ENCODE measurements around the gene PWWP2A. TPM values are rescaled to one million over a fixed set of nuclear protein-coding genes. Genes with fewer than 3 reads are reported as not detected.
A peak's percentile ranks its signal among the peaks of the same experiment; 100 is the strongest.

Gene PWWP2A
- total and polyA plus RNA-seq, 2 of the 4 experiments (the other 2 are of a cell fraction), result 8.8 to 12.5 TPM

DNA sequence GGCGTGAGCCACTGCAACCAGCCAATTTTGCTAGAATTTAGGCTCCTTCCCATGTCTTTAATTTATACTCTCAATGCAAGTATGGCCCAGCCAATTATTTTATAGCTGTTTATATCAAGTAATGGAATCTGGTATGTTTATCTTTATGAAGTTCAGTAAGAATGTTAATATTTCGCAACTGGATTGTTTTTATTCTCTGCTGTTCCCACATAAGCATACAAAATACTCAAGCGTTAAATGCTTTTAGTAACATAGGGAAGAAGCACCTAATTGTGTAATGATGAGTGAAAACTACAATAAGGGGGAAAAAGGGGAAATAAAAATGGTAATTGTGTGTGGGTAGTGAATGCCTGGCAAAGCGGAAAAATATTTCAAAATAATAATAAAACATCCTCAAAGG is 21.3 kb downstream of the PWWP2A start:
- H3K79me1 ChIP-seq (ENCODE audit: low read depth in 1 of 2, low read length in 2 of 2), result peaks cover 19 to 62% of the 10 kb centered on the region in 2 experiments
- intact Hi-C loops (cut with micrococcal nuclease) (no loop called here), in situ Hi-C loops (cut with MboI; ENCODE audit: low sequenced_read_pairs) (no loop called here), dilution Hi-C loops (cut with HindIII; ENCODE audit: low sequenced_read_pairs, unreplicated experiment) (no loop called here)
- H3K23ac ChIP-seq (ENCODE audit: low read depth, low read length), result no peak overlapping the region
- no TSS peak for BruUV-seq (replicated peaks)
- H4K5ac ChIP-seq (ENCODE audit: low read depth, low read length), result no peak overlapping the region
- POLR2A ChIA-PET (ENCODE audit: unreplicated experiment), result no interaction called here
- H3K9ac ChIP-seq (ENCODE audit: low read depth, low read length), result no peak overlapping the region
- H3K4me3 ChIP-seq (ENCODE audit: insufficient read depth, low read depth, low read length), result no peak overlapping the region
- H3K4me2 ChIP-seq (ENCODE audit: low read depth, low read length), result no peak overlapping the region
- H3K56ac ChIP-seq (ENCODE audit: extremely low read depth, insufficient read depth, low read length), result no peak overlapping the region
- H2AK5ac ChIP-seq (ENCODE audit: low read depth, low read length), result no peak overlapping the region
- peak overlapping the region; percentile 70 for H2BK5ac ChIP-seq (ENCODE audit: low read depth, low read length, poor library complexity, severe bottlenecking)
- no peak overlapping the region for H2BK120ac ChIP-seq (ENCODE audit: low read depth, low read length)
- ATAC-seq (ENCODE audit: low read depth), result peak; percentile 82
- DNase-seq, result peak; percentile 72
- no peak overlapping the region for H2BK15ac ChIP-seq (ENCODE audit: low read depth, low read length)
- CTCF ChIA-PET, result interaction anchor here (0.6 kb wide), 1 partner anchor 12 kb away, joined by 5 read pairs; no protein-coding TSS in a partner anchor
- no peak overlapping the region for H2BK20ac ChIP-seq (ENCODE audit: low read depth, low read length)
- no peak overlapping the region for H4K91ac ChIP-seq (ENCODE audit: insufficient read depth, low read depth, low read length)
- no peak overlapping the region for H3K14ac ChIP-seq (replicated peaks; ENCODE audit: low read depth, low read length)
- H3K27me3 ChIP-seq (ENCODE audit: control insufficient read depth, insufficient read depth, low read length), result no peaks in the 10 kb centered on the region
- WGBS, 2 experiments (ENCODE audit: extremely low coverage in 2 of 2, insufficient read length in 1 of 2), result no CpG with 5 or more reads among the region's 4 CpGs
- peaks cover 8% of the 10 kb centered on the region for H3K36me3 ChIP-seq (ENCODE audit: control insufficient read depth, insufficient read depth, low read length)
- H4K20me1 ChIP-seq (ENCODE audit: insufficient read depth, low read length), result 0 out of 2 replicates have a peak, but pooled peaks cover 2% of the 10 kb centered on the region
- H3K18ac ChIP-seq (ENCODE audit: low read depth, low read length), result no peak overlapping the region
- no peaks in the 10 kb centered on the region for H3K9me3 ChIP-seq (ENCODE audit: control insufficient read depth, insufficient read depth, low read length)
- H2AK9ac ChIP-seq (replicated peaks; ENCODE audit: low read depth, low read length, poor library complexity), result no peak overlapping the region
- no peaks in the 10 kb centered on the region for H3K9me1 ChIP-seq (ENCODE audit: insufficient read depth, low read length)
- peak overlapping the region; percentile 48; the same call in 1 of the 2 replicates for H3K4ac ChIP-seq (ENCODE audit: low read depth, low read length)
- no peak overlapping the region for H4K8ac ChIP-seq (ENCODE audit: low read depth in 2 of 2, low read length in 2 of 2)
- TF ChIP-seq CEBPB (IDR thresholded peaks at IDR 0.05; ENCODE audit: low read depth, low read length) (peak; percentile 95), MAZ (IDR thresholded peaks at IDR 0.05; ENCODE audit: borderline replicate concordance, low read depth, low read length) (no peak)
- peak overlapping the region; percentile 78; the same call in 1 of the 2 replicates for H3K27ac ChIP-seq (ENCODE audit: insufficient read depth, low read length)
- no peak overlapping the region for H2AFZ ChIP-seq (replicated peaks; ENCODE audit: low read length, poor library complexity)
- H3K4me1 ChIP-seq (ENCODE audit: control insufficient read depth, insufficient read depth, low read length), result peaks cover 6% of the 10 kb centered on the region

Measured in IMR-90 (cell line).